ENCODE measurements around the gene RO60.

DNA sequence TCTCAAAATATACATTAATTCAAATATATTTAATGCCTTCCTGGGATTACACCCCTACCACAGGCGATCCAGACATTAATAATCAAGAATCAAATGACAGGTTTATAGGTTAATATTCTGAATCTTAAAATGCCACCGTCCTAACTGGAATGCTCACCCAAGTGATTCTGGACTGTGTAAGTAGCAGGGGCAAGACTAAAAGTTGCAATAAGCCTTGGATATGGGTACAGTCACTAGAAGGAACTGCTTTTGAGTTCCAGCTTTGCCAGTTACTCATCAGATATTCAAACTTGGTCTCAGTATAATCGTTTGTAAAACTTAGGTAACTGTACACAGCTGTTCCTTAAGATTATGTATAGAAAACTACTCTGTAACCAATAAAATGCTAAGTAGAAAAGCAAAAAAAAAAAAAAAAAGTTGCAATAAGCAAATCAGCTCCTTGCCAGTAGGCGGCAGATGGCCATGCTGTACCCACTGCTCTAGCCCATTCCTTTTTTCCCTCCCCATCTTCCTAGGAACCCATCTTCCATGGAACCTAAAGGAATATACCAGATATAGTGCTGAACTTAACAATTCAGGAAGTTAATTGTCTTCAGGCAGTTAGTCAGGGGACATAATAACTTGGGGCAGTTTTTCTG lies 10.5 kb downstream of the RO60 start:
- TF ChIP-seq POLR2A (IDR thresholded peaks at IDR 0.05) (no peak), POLR2AphosphoS5 (IDR thresholded peaks at IDR 0.05; ENCODE audit: insufficient read depth in 1 of 2, low read depth in 1 of 2) (no peak)
- TF ChIP-seq, protein P1, sequence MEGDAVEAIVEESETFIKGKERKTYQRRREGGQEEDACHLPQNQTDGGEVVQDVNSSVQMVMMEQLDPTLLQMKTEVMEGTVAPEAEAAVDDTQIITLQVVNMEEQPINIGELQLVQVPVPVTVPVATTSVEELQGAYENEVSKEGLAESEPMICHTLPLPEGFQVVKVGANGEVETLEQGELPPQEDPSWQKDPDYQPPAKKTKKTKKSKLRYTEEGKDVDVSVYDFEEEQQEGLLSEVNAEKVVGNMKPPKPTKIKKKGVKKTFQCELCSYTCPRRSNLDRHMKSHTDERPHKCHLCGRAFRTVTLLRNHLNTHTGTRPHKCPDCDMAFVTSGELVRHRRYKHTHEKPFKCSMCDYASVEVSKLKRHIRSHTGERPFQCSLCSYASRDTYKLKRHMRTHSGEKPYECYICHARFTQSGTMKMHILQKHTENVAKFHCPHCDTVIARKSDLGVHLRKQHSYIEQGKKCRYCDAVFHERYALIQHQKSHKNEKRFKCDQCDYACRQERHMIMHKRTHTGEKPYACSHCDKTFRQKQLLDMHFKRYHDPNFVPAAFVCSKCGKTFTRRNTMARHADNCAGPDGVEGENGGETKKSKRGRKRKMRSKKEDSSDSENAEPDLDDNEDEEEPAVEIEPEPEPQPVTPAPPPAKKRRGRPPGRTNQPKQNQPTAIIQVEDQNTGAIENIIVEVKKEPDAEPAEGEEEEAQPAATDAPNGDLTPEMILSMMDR (IDR thresholded peaks at IDR 0.05), result no peak
